Stimulated activated effector memory CD8-positive, alpha-beta T cell treated with anti-CD3 and anti-CD28 coated beads, Interleukin-12 subunit alpha, Interleukin-12 subunit beta, amount 100 ng/mL, for 72 hours (primary cell): ENCODE results near the gene LAMTOR5.
A peak's percentile ranks its signal among the peaks of the same experiment; 100 is the strongest.
"Not testable (repeated sequence)": the region's sequence is repeated elsewhere in the genome, so short reads cannot be mapped to it uniquely, and the experiment has no call there.

Experiments
- ATAC-seq: fragments of 150-1000 bp; cut with Tn5 transposase; 2 replicates; pipeline ENCODE4 v1.10.0; 2021
- DNase-seq, 2 donors: peaks; one replicate each; pipeline ENCODE4 v3.0.0; 2021 to 2022; ENCODE audit warnings: low spot score in 2 of 2
- H3K27ac Mint-ChIP-seq: one replicate; pipeline ENCODE4 v1.8.0; 2022; ENCODE audit warnings: mild to moderate bottlenecking, mixed read lengths
- H3K36me3 Mint-ChIP-seq: one replicate; pipeline ENCODE4 v1.8.0; 2022; ENCODE audit warnings: mild to moderate bottlenecking, mixed read lengths
- H3K4me1 Mint-ChIP-seq: one replicate; pipeline ENCODE4 v1.8.0; 2022; ENCODE audit warnings: mixed read lengths
- H3K4me3 Mint-ChIP-seq: one replicate; pipeline ENCODE4 v1.8.0; 2022; ENCODE audit warnings: mild to moderate bottlenecking, mixed read lengths
- H3K9me3 Mint-ChIP-seq: one replicate; pipeline ENCODE4 v1.8.0; 2022; ENCODE audit warnings: mixed read lengths

Gene LAMTOR5

DNA sequence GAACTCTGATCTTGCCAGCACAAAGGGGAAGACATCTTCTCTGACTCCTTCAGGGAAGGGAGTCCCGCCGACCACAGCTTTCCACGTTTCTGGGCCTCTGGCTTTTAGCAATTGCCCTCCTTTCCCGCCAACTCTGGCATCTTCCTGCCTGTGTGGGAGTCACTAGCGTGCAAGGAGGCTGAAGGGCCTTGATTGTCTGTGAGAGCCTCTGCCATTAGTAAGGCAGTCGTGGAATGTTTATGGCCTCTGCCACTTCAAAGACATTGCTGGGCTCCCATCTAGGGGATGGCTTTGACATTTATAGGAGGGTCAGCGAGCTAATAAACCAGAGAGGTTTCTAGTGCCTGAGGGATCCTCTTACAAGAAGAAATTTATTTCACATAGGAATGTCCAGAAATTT lies 29.1 kb upstream of the LAMTOR5 start:
- Mint-ChIP-seq H3K36me3 (no peaks in the 10 kb centered on the region), H3K4me1 (no peaks in the 10 kb centered on the region), H3K9me3 (no peaks in the 10 kb centered on the region), H3K27ac (no peak overlapping the region), H3K4me3 (no peak overlapping the region)
- DNase-seq, result no peak
- no peak for ATAC-seq

DNA sequence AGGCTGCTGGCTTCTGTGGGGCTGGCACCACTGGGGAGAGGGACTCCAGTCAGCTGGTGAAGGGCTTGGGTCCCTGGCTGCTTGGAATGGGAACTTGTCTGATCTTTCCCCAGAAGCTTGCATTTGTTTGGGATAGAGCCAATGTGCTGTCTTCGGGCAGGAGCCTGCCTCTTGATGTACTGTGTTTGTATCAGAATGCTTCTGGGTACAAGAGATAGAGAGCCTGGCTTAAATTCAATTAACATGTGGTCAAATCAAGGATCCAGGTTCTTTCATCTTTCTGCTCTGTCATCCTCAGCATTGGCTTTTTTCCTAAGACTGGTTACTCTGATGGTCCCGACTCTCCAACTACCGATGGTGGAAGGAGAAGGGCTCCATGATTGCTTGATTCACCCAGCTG lies 27.5 kb upstream of the LAMTOR5 start:
- DNase-seq (no peak), ATAC-seq (no peak)
- Mint-ChIP-seq H3K9me3 (no peaks in the 10 kb centered on the region), H3K36me3 (no peaks in the 10 kb centered on the region), H3K4me1 (no peaks in the 10 kb centered on the region), H3K4me3 (no peak overlapping the region), H3K27ac (no peak overlapping the region)

- Mint-ChIP-seq H3K4me3 (no peak overlapping the region), H3K36me3 (no peaks in the 10 kb centered on the region), H3K27ac (no peak overlapping the region), H3K9me3 (no peaks in the 10 kb centered on the region), H3K4me1 (no peaks in the 10 kb centered on the region)
- ATAC-seq, result no peak
- no peak for DNase-seq
Measured at GRCh38 chr1:110433803-110434202, 26.3 kb upstream of the LAMTOR5 start.

- no peaks in the 10 kb centered on the region for H3K9me3 Mint-ChIP-seq
- H3K27ac Mint-ChIP-seq, result no peak overlapping the region
- H3K36me3 Mint-ChIP-seq, result no peaks in the 10 kb centered on the region
- H3K4me1 Mint-ChIP-seq, result no peaks in the 10 kb centered on the region
- no peak overlapping the region for H3K4me3 Mint-ChIP-seq
- DNase-seq, result no peak
- ATAC-seq, result no peak
Measured at GRCh38 chr1:110433213-110433612, 25.7 kb upstream of the LAMTOR5 start.

DNA sequence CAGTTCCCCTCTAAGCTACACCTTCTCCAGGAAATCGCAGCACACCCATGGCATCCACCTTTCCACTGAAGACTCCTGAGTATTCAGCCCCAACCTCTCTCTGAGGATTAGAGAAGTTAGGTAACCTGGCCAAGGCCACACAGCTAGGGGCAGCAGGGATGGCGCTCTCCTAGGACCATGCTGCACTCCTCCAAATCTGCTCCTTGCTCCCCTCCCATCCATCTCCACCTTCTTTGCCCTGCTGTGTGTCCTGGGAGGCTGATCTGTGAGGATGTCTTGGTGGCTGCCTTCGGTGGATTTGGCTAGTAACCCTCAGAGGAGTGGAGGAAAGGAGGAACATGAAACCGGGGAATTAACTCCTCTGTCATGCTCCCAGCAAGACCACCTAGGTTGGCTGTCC lies 23.4 kb upstream of the LAMTOR5 start:
- no peaks in the 10 kb centered on the region for H3K36me3 Mint-ChIP-seq
- ATAC-seq, result no peak
- no peak overlapping the region for H3K27ac Mint-ChIP-seq
- H3K9me3 Mint-ChIP-seq, result no peaks in the 10 kb centered on the region
- no peak overlapping the region for H3K4me3 Mint-ChIP-seq
- no peaks in the 10 kb centered on the region for H3K4me1 Mint-ChIP-seq
- DNase-seq, result no peak

DNA sequence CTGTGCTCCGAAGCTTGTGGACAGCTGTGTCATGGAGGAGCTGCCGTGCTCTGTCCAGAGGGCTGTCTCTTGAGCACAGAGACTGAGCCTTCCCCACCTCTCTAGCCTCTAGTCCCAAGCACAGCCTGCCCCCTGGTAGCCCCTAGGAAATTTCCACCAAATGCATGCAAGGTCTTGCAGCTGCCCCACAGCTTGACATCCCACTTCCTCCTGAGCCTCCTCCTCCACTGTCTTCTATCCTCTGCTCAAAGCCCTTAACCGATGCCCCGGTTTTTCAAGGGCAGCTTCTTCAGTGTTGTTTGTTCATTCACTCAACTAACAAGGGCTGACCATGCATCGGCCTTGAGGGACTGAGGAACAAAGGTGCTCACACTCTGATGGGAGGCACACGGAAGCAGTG lies 22.9 kb upstream of the LAMTOR5 start:
- Mint-ChIP-seq H3K4me1 (no peaks in the 10 kb centered on the region), H3K36me3 (no peaks in the 10 kb centered on the region), H3K4me3 (no peak overlapping the region), H3K27ac (no peak overlapping the region), H3K9me3 (no peaks in the 10 kb centered on the region)
- ATAC-seq, result no peak
- DNase-seq, result no peak

DNA sequence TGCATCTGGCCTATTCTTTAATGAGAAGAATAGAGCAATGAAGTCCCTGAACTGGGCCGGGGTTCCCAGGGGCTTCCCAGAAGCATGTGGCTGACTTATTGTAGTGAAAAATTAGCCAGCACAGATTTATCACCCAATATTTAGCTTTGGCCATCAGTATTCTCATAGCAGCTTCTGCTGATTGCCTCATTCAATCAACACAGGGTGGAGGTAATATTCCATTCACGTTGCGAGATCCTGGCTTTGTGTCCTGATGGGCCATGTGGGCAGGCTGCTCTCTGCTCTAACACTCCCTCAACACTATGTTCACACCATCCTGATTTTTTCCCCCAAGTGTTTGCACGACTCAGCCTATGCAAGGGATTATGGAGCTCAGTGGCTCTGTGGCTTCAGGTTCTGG lies 21.5 kb upstream of the LAMTOR5 start:
- no peaks in the 10 kb centered on the region for H3K4me1 Mint-ChIP-seq
- no peak overlapping the region for H3K27ac Mint-ChIP-seq
- no peaks in the 10 kb centered on the region for H3K36me3 Mint-ChIP-seq
- no peak for ATAC-seq
- H3K4me3 Mint-ChIP-seq, result no peak overlapping the region
- H3K9me3 Mint-ChIP-seq, result no peaks in the 10 kb centered on the region
- DNase-seq, result no peak

DNA sequence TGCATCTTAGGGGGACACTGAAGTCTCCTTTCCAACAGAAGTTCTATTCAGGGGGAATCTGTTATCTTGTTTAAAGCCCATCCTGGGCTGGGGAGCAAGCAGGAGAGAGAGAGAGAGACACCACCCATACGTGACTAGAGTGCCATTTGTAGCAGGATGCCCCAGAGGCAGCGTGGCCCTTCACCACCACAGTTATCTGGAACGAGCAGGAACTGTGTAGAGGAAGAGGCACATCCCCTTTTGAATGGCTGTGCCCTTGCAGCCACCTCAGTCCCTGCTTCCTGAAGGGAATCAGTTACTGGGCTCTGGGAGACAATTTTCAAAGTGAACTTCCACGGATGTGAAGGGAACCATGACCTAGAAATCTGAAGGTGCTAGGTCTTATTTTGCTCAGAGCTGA lies 19.4 kb upstream of the LAMTOR5 start:
- H3K36me3 Mint-ChIP-seq, result no peaks in the 10 kb centered on the region
- H3K4me3 Mint-ChIP-seq, result no peak overlapping the region
- no peak for DNase-seq
- no peak for ATAC-seq
- no peak overlapping the region for H3K27ac Mint-ChIP-seq
- no peaks in the 10 kb centered on the region for H3K9me3 Mint-ChIP-seq
- H3K4me1 Mint-ChIP-seq, result no peaks in the 10 kb centered on the region

DNA sequence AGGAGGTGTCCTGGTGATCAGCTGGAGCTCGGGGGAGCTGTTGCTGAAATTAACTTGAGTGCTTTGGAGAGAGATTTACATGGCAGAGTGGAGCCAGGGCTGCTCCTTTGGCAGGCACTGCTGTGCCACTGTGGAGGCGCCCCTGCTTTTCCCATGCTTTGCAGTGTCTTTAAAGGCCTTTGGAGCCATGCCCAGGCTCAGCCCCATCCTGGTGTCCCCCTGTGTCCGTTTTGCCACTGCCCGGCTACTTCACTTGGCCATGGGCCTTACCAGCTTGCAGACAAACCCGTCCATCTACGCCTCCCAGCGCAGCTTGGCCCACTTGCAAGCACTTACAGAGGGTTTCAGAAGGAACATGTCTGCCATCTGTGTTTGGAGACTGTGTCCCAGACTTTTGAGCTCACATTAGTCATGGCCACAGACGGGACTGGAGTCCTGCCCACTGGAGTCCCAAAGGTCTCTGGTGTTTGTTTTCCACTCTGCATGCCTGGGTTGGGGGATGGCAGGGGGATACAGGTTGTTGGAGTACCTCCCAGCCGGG lies 18.2 kb upstream of the LAMTOR5 start:
- Mint-ChIP-seq H3K36me3 (no peaks in the 10 kb centered on the region), H3K4me1 (no peaks in the 10 kb centered on the region), H3K27ac (no peak overlapping the region), H3K4me3 (no peak overlapping the region), H3K9me3 (no peaks in the 10 kb centered on the region)
- no peak for DNase-seq
- ATAC-seq, result no peak

GRCh38 chr1:110424699-110425611 lies 17.5 kb upstream of the LAMTOR5 start:
- H3K9me3 Mint-ChIP-seq, result no peaks in the 10 kb centered on the region
- no peak overlapping the region for H3K4me3 Mint-ChIP-seq
- no peaks in the 10 kb centered on the region for H3K4me1 Mint-ChIP-seq
- DNase-seq (no peak), ATAC-seq (no peak)
- no peaks in the 10 kb centered on the region for H3K36me3 Mint-ChIP-seq
- H3K27ac Mint-ChIP-seq, result no peak overlapping the region

DNA sequence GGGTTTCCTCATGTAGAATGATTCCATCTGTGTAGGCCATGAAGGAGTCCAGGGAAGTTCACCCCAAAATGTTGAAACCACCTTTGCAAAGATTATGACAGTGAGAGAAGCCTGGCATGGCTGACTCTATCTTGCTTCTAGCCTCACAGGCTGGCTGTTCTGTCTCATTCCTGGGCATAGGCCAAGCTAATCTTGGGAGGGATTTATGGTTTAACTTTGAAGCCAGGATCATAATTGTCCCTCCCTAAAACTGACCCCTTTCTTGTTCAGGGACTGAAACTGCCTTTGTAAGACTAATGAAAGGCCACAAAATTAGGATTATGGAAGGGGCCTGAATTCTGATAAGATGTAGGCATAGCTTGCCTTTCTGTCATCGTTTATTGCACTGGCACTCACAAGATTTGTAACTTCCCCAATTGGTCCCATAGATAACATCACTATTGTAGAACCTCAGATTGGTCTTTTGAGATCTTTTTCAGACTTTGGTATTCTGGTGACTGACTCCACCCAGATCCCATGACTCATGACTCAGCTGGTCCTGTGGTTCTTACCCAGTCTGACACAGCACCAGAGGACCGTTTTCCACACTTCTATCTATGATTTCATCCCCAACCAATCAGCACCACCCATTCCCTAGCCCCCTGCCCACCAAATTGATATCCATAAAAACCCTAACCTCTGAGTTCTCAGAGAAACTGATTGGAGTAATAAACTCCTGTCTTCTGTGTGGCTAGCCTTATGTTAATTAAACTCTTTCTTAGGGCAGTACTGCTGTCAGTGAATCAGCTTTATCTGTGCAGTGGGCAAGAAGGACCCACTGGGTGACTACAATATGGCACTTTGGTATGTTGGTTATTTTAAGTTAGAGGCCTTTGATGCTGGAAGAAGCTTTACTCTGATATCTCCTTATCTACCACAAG lies 13.6 kb upstream of the LAMTOR5 start:
- ATAC-seq (peak; percentile 86), DNase-seq (no peak)
- Mint-ChIP-seq H3K27ac (no peak overlapping the region), H3K4me3 (no peak overlapping the region), H3K36me3 (no peaks in the 10 kb centered on the region), H3K9me3 (no peaks in the 10 kb centered on the region), H3K4me1 (no peaks in the 10 kb centered on the region)

- no peaks in the 10 kb centered on the region for H3K36me3 Mint-ChIP-seq
- H3K4me3 Mint-ChIP-seq, result no peak overlapping the region
- no peak for ATAC-seq
- H3K27ac Mint-ChIP-seq, result no peak overlapping the region
- no peaks in the 10 kb centered on the region for H3K4me1 Mint-ChIP-seq
- no peak for DNase-seq
- no peaks in the 10 kb centered on the region for H3K9me3 Mint-ChIP-seq
Measured at GRCh38 chr1:110420023-110420662, 12.6 kb upstream of the LAMTOR5 start.

DNA sequence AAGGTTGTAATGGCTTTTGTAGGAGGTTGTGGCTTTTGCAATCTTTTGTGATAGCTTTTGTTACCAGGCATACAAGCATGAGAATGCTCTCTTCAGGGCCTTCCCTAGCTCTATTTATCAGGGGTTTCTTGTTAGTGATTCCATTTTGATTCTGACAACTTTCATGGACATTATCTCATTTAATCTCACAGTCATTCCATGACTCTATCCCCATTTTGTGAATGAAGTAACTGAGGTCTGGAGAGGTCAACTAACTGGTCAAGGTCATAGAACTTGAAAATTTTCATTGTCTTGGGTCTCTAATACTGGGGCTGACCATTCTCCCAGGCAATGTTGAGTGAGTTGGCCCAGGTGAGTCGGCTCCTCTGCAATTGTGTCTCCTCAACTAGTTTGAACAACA lies 11.2 kb upstream of the LAMTOR5 start:
- H3K36me3 Mint-ChIP-seq, result no peaks in the 10 kb centered on the region
- H3K27ac Mint-ChIP-seq, result no peak overlapping the region
- H3K4me3 Mint-ChIP-seq, result no peak overlapping the region
- H3K4me1 Mint-ChIP-seq, result no peaks in the 10 kb centered on the region
- ATAC-seq (no peak), DNase-seq (no peak)
- H3K9me3 Mint-ChIP-seq, result no peaks in the 10 kb centered on the region

- peaks cover 14% of the 10 kb centered on the region for H3K4me1 Mint-ChIP-seq
- not testable (repeated sequence) for H3K4me3 Mint-ChIP-seq, H3K9me3 Mint-ChIP-seq, ATAC-seq, H3K36me3 Mint-ChIP-seq, DNase-seq
- H3K27ac Mint-ChIP-seq, result peak overlapping the region; percentile 23
Measured at GRCh38 chr1:110413045-110413444, 5.6 kb upstream of the LAMTOR5 start.

DNA sequence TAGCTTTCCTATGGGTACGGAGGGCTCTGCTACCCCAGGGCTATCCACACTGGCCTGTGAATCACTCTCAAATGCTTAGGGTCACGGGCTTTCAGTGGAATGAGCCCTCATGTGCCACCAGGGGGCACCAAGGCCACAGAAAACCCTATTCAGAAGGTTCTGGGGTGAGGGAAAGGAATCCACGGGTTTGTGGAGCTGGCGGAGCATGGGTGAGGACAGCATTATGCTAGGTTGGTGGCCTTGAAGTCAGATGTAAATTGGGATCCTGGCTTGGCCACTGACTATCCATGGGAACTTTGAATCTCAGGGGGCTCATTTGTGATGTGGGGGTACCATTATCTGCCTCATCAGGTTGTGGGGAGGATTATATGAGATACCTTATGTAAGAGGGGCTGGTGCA lies 5.1 kb upstream of the LAMTOR5 start:
- Mint-ChIP-seq H3K4me3 (no peak overlapping the region), H3K4me1 (peaks cover 19% of the 10 kb centered on the region), H3K27ac (peak overlapping the region; percentile 23), H3K36me3 (peaks cover 3% of the 10 kb centered on the region), H3K9me3 (no peaks in the 10 kb centered on the region)
- ATAC-seq (peak; percentile 76), DNase-seq (peak; percentile 36 to 74)
